Panc1 (cell line): ENCODE results near the gene UTP3.

Source experiments
- POLR2AphosphoS5 ChIP-seq: IDR thresholded peaks from 2 replicates; pipeline ENCODE4 v1.6.1; 2012; ENCODE audit warnings: mild to moderate bottlenecking, low read depth, low read length, moderate library complexity
- TF ChIP-seq, protein P1 (sequence below): fragments of 450-650 bp; IDR thresholded peaks from 2 replicates; pipeline ENCODE4 v1.5.1; 2017; ENCODE audit warnings: mild to moderate bottlenecking
- TF ChIP-seq, protein P2 (sequence below), 2 experiments: IDR thresholded peaks; 2 replicates each; pipeline ENCODE4 v1.6.1; 2011 to 2012; ENCODE audit warnings: low read depth in 2 of 2, control low read depth in 1 of 2, low read length in 1 of 2, mild to moderate bottlenecking in 1 of 2, moderate library complexity in 1 of 2; ENCODE audit not compliant: insufficient read depth in 1 of 2

DNA sequence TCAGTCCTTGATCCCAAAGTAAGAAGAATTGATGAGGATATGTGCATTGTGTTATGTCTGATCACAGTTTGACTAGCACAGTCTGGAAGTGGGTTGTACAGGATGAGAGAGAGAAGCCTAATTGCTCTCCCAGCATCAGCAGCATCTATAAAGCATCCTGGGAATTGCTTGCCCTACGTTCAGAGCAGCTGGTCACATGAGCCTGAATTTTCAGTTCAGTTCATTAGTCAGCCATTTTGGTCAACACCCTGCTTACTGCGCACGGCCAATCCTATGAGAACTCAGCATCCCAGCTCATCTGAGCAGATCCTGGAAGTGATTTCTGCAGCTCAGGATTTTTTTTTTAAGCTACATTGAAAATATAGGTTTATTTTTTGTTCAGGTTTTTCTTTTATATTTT, 33.4 kb downstream of the UTP3 start, which contains the start of gene RUFY3:
- TF ChIP-seq, protein P1, sequence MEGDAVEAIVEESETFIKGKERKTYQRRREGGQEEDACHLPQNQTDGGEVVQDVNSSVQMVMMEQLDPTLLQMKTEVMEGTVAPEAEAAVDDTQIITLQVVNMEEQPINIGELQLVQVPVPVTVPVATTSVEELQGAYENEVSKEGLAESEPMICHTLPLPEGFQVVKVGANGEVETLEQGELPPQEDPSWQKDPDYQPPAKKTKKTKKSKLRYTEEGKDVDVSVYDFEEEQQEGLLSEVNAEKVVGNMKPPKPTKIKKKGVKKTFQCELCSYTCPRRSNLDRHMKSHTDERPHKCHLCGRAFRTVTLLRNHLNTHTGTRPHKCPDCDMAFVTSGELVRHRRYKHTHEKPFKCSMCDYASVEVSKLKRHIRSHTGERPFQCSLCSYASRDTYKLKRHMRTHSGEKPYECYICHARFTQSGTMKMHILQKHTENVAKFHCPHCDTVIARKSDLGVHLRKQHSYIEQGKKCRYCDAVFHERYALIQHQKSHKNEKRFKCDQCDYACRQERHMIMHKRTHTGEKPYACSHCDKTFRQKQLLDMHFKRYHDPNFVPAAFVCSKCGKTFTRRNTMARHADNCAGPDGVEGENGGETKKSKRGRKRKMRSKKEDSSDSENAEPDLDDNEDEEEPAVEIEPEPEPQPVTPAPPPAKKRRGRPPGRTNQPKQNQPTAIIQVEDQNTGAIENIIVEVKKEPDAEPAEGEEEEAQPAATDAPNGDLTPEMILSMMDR = no peak
- TF ChIP-seq POLR2AphosphoS5 = no peak
- TF ChIP-seq, protein P2, sequence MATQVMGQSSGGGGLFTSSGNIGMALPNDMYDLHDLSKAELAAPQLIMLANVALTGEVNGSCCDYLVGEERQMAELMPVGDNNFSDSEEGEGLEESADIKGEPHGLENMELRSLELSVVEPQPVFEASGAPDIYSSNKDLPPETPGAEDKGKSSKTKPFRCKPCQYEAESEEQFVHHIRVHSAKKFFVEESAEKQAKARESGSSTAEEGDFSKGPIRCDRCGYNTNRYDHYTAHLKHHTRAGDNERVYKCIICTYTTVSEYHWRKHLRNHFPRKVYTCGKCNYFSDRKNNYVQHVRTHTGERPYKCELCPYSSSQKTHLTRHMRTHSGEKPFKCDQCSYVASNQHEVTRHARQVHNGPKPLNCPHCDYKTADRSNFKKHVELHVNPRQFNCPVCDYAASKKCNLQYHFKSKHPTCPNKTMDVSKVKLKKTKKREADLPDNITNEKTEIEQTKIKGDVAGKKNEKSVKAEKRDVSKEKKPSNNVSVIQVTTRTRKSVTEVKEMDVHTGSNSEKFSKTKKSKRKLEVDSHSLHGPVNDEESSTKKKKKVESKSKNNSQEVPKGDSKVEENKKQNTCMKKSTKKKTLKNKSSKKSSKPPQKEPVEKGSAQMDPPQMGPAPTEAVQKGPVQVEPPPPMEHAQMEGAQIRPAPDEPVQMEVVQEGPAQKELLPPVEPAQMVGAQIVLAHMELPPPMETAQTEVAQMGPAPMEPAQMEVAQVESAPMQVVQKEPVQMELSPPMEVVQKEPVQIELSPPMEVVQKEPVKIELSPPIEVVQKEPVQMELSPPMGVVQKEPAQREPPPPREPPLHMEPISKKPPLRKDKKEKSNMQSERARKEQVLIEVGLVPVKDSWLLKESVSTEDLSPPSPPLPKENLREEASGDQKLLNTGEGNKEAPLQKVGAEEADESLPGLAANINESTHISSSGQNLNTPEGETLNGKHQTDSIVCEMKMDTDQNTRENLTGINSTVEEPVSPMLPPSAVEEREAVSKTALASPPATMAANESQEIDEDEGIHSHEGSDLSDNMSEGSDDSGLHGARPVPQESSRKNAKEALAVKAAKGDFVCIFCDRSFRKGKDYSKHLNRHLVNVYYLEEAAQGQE (IDR thresholded peaks at IDR 0.05; ENCODE audit: insufficient read depth in 1 of 2, low read depth in 2 of 2, low read length in 1 of 2) = no peak
